Tibial nerve (tissue), 3 donors: ENCODE measurements around the gene TINAG.
"Not testable (repeated sequence)": the region's sequence is repeated elsewhere in the genome, so short reads cannot be mapped to it uniquely, and the experiment has no call there.

Source experiments
- POLR2A ChIP-seq, 2 donors: fragments of 450-650 bp; IDR thresholded peaks; one replicate each; pipeline ENCODE4 v1.6.1; 2017; ENCODE audit warnings: antibody characterized with exemption in 2 of 2, mild to moderate bottlenecking in 2 of 2, moderate library complexity in 2 of 2
- TF ChIP-seq, protein P1 (sequence below), 5 experiments: fragments of 200-600 bp in 3 of 5; fragments of 450-650 bp in 2 of 5; sonication (generic) in 3 of 5; IDR thresholded peaks; one replicate each; pipeline ENCODE4 v1.5.1; 2016 to 2019; ENCODE audit warnings: antibody characterized with exemption in 5 of 5, mild to moderate bottlenecking in 3 of 5, moderate library complexity in 2 of 5

DNA sequence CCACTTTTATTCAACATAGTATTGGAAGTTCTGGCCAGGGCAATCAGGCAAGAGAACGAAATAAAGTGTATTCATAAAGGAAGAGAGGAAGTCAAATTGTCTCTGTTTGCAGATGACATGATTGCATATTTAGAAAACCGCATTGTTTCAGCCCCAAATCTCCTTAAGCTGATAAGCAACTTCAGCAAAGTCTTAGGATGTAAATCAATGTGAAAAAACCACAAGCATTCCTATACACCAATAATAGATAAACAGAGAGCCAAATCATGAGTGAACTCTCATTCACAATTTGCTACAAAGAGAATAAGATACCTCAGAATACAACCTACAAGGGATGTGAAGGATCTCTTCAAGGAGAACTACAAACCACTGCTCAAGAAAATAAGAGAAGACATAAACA lies 23.3 kb downstream of the TINAG start:
- TF ChIP-seq, protein P1, sequence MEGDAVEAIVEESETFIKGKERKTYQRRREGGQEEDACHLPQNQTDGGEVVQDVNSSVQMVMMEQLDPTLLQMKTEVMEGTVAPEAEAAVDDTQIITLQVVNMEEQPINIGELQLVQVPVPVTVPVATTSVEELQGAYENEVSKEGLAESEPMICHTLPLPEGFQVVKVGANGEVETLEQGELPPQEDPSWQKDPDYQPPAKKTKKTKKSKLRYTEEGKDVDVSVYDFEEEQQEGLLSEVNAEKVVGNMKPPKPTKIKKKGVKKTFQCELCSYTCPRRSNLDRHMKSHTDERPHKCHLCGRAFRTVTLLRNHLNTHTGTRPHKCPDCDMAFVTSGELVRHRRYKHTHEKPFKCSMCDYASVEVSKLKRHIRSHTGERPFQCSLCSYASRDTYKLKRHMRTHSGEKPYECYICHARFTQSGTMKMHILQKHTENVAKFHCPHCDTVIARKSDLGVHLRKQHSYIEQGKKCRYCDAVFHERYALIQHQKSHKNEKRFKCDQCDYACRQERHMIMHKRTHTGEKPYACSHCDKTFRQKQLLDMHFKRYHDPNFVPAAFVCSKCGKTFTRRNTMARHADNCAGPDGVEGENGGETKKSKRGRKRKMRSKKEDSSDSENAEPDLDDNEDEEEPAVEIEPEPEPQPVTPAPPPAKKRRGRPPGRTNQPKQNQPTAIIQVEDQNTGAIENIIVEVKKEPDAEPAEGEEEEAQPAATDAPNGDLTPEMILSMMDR (IDR thresholded peaks at IDR 0.05), result not testable (repeated sequence)
- not testable (repeated sequence) for TF ChIP-seq POLR2A (IDR thresholded peaks at IDR 0.05)
